Parathyroid adenoma (tissue), 2 donors: ENCODE measurements around the gene STEAP4.

Experiments used
- H2AFZ ChIP-seq: fragments of 300-600 bp; sonication (generic); one replicate; pipeline ENCODE4 v1.7.0; 2017; ENCODE audit warnings: antibody characterized with exemption, mild to moderate bottlenecking
- H3K27ac ChIP-seq: fragments of 300-600 bp; sonication (generic); one replicate; pipeline ENCODE4 v1.7.0; 2017
- H3K27me3 ChIP-seq: fragments of 300-600 bp; sonication (generic); one replicate; pipeline ENCODE4 v1.7.0; 2017; ENCODE audit warnings: low read length; ENCODE audit not compliant: control insufficient read depth, insufficient read depth
- H3K36me3 ChIP-seq: fragments of 300-600 bp; sonication (generic); one replicate; pipeline ENCODE4 v1.7.0; 2017; ENCODE audit warnings: low read length; ENCODE audit not compliant: control insufficient read depth, insufficient read depth
- H3K4me1 ChIP-seq: fragments of 300-600 bp; sonication (generic); one replicate; pipeline ENCODE4 v1.7.0; 2017; ENCODE audit warnings: control low read depth
- H3K4me2 ChIP-seq: fragments of 300-600 bp; sonication (generic); one replicate; pipeline ENCODE4 v1.7.0; 2017; ENCODE audit warnings: low read length
- H3K4me3 ChIP-seq: fragments of 300-600 bp; sonication (generic); one replicate; pipeline ENCODE4 v1.7.0; 2017; ENCODE audit warnings: low read depth, low read length
- H3K79me2 ChIP-seq: fragments of 300-600 bp; sonication (generic); one replicate; pipeline ENCODE4 v1.7.0; 2017; ENCODE audit warnings: control low read depth
- H3K9ac ChIP-seq: fragments of 300-600 bp; sonication (generic); one replicate; pipeline ENCODE4 v1.7.0; 2017; ENCODE audit warnings: mild to moderate bottlenecking
- H3K9me3 ChIP-seq: fragments of 300-600 bp; sonication (generic); one replicate; pipeline ENCODE4 v1.7.0; 2017; ENCODE audit warnings: low read length; ENCODE audit not compliant: control insufficient read depth
- CTCF ChIP-seq: fragments of 300-600 bp; sonication (generic); IDR thresholded peaks from one replicate; pipeline ENCODE4 v1.7.0; 2017; ENCODE audit warnings: antibody characterized with exemption, mild to moderate bottlenecking
- donor health status: primary hyperparathyroidism.

The STEAP4 gene

DNA sequence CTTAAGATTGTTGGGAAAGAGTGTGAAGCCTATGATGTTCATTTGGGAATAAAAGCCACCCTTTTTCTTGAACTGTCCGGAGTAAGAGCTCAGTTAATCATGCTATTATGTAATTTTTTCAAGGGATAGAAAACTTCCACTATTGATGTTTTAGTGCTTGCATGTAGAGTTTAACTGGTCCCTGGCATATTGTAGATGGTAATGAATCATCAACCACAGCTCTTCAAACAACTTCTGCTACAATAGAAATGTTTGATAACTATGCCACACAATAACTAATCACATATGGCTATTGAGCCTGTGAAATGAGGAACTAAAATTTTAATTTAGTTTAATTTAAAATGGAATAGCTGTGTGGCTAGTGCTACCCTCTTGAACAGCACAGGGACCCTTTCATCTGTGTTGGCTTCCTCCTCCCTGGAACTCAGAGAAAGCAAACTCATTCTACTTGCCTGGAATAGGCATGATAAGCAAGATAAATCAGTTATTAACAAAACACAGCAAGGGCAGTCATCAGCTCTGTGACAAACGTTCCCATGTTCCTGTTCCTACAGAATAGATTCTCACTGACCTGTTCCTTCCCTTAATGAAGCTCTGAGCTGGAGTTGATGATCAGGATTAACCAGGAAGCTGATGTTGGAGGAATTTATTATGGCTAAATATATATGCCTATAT is 82.0 kb downstream of the STEAP4 start:
- TF ChIP-seq CTCF: no peak
- Histone ChIP-seq H3K4me3 (no peak overlapping the region), H3K4me2 (no peak overlapping the region), H3K27me3 (no peaks in the 10 kb centered on the region), H3K4me1 (peaks cover 6% of the 10 kb centered on the region), H3K27ac (no peak overlapping the region), H3K9ac (no peak overlapping the region), H3K79me2 (no peaks in the 10 kb centered on the region), H2AFZ (no peak overlapping the region), H3K36me3 (no peaks in the 10 kb centered on the region), H3K9me3 (no peaks in the 10 kb centered on the region)

DNA sequence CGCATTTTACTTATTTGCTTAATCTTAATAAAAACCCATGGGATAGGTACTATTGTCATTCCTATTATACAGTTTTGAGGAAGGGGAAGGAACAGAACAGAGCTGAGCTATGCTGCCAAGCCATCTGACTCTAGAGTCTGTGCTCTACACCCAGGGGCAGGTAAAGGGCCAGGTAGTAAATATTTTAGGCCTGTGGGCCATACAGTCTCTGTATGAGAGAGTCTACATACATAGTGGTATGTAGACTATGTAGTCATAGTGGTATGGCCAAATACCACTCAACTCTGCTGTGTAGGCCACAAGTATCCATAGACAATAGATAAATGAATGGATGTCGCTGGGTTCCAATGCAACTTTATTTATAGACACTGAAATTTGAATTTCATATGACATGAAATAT is 83.4 kb downstream of the STEAP4 start:
- Histone ChIP-seq H3K9me3 (no peaks in the 10 kb centered on the region), H3K4me3 (no peak overlapping the region), H3K79me2 (peaks cover 3% of the 10 kb centered on the region), H3K4me2 (no peak overlapping the region), H3K9ac (no peak overlapping the region), H3K36me3 (no peaks in the 10 kb centered on the region), H3K27ac (no peak overlapping the region), H3K27me3 (no peaks in the 10 kb centered on the region), H3K4me1 (peaks cover 8% of the 10 kb centered on the region), H2AFZ (no peak overlapping the region)
- TF ChIP-seq CTCF: no peak
